Stimulated activated CD8-positive, alpha-beta memory T cell treated with anti-CD3 and anti-CD28 coated beads, Interleukin-2, amount 100 ng/mL, for 48 hours (primary cell): ENCODE measurements around the gene PDK2.

Experiments
- DNase-seq, 2 donors: peaks; one replicate each; pipeline ENCODE4 v3.0.0-alpha.2; 2020; ENCODE audit warnings: low read depth in 2 of 2

The PDK2 gene

DNA sequence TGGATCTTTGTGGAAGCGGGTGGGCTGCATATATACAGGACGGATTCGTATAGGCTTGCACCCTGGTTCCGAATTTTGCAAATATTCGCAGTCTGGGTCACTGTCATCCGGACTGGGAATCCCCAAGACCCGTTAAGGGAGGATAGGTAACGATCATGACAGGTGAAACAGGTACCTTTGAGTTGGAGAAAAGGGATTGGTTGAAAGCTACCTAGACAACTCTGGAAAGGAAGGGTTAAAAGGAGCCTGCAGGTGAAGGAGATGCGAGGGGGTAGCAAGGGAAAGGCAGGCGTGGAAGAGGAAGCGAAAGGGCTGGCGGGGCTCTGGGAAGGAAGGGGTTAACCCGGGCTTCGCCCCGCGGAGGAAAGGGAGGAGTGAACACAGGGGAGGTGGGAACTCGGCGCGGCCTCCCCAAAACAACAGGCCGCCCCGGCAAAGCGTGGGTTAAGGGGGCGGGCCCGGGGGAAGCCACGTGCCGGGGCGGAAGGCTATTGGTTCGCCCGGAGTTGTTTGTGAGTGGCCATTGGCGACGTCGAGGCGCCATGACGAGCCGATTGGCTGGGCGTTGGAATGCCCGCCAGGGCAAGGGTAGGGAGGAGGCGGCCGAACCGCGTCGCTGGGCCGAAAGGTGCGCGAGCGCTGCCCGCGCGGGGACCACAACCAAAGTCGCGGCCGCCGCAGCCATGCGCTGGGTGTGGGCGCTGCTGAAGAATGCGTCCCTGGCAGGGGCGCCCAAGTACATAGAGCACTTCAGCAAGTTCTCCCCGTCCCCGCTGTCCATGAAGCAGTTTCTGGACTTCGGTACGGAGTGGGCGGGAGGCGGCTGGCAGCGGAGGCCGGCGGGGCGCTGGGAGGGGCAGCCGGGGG lies at the start of gene PDK2:
Gene PDK2, plus strand, starts transcription at position 599 of the 867 bp plus-strand sequence. Its CDS starts 85 bp downstream, at position 684.
- peak; percentile 90 to 92 for DNase-seq

DNA sequence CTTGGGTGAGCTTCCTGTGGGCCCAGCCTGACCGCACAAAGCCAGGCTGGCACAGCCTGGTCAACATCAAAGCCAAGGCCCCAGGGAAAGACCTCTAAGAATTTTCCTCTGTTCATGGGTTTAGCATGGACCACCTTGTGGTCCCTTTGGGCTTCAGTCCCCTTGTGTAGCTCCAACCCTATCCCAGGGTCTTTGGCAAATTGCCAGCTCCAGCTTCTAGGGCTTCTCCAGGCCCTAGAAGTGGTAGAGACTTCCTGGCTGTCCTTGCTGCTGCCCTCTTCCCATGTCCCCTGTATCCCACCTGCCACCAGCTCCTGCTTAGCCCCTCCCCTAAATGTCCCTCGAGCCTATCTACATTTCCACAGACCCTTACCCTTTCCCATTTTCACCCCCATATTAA lies 49.0 kb upstream of the PDK2 start:
- DNase-seq, result no peak

DNA sequence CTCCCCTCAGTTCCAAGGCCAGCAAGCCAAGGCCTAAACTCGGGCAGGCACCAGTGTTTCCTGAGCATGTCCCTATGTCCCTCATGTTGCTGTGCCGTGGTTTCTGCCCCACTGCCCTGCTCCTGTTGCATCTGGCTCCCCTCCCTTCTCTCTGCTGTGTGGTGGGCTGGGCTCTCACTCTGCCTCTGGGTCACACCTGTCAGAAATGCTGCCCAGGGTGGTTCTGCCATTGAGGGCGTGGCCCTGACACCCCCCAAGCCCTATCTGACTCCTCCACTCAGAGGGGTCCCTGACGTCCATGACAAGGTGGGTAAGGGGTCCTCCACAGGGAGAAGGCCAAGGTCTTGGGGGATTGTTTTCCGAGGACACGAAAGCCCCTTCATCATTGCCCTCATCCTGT lies 48.5 kb upstream of the PDK2 start:
- DNase-seq, result no peak

DNA sequence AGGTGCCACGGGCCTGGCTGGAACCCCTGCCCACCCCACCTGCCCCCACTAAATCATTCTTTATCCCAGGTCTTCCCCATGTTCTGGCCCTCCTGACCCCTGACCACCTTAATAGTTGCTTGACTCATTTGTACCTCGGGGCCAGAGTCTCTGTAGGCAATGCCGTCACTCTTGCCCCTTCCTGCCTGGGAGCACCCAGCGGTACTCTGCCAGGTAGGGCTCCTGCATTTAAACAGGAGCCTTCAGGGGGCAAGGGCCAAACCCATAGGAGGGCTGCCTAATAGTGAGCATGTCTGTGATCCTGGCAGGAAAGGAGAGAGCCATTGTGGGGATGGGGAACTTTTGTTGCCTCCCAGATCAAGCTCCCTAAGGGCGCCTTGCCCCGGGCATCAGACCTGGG lies 48.1 kb upstream of the PDK2 start:
- no peak for DNase-seq

DNA sequence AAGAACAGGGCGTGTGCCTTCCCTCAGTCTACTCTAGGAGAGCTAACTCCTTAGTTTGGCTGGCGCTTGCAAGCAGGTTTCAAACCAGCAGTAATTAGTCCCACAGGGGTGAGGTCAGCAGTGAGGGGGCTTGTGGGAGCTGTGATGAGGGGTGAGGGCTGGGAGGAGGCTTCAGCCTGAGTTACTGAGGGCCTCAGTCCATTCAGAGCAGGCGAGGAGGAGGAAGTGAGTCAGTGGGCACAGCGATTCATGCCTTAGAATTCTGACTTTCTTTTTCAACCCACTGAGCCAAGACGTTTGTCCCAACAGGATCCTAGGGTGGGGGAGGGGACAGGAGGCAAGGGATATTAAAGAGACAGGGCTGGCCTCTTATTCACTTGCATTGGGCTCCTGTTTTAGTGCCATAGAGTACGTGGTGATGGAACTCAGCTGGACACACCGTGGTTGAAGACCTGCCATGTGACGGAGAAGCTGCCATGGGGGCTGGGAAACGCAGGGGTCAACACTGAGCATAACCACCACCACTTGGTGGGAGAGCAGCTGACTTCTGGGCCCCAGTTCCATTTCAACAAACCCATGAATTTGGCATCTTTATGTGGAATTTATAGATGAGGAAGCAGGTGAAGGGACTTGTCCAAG lies 47.5 kb upstream of the PDK2 start:
- DNase-seq, result peak in 1 of 2 donors; percentile 25

DNA sequence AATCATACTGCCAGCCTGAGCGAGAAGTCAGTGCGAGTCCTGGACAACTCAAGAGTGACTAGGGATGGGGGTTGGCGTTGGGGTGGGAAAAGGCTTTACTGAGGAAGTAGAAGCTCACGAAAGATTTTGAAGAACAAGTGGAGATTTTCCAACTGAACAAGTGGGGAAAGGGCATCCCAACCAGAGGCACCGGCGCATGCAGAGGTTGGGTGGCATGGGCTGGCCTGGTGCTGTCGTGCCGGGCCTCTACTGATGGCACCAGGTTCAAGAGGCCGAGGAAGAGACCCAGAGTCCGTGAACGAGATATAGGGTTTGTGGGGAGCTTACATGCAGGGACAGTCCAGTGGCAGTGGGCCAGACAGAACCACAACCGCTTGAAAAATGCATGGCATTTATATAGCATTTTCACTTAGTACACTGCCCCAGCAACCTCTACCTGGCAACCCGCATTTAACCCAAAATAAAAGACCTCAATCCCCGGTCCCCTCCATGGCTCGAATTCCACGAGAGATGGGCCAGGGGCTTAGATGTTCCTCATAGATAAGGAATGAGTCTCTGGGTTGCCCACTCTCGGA lies 46.9 kb upstream of the PDK2 start:
- no peak for DNase-seq

DNA sequence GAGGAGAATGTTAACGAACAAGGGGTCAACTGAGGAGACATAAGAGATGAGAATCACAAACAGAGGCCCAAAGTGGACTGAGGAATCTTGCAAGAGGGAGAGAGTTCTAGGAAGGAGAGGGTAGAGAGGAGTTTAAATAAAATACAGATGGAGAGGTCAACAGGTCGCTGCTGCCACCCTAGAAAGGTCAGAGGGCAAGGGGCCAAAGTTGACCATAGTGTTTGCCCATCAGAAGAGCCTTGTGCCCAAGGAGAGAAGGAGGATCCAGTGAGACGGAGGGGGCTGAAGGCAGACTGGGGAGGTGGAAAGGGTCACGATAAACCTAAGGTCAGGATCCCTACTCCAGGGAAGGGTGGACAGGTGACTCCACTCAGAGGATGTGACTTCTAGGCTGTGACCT lies 46.2 kb upstream of the PDK2 start:
- DNase-seq, result no peak

DNA sequence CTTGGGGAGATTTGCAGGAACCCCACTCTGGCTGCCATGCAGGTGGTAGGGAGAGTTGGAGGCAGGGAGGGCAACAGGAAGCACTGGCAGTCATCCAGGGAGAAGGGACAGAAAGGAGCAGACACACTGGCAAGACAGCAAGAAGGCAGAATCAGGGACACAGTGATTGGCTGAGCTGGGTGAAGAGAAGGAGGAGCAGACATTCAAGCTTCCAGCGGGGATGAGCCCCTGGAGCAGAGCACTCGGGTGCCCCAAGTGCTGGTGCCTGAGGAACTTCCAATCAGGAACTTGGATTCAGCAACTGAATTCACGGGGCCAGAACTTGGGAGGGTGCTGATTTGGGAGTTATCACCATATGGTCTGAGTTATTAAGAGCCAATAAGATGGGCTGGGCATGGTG lies 45.5 kb upstream of the PDK2 start:
- DNase-seq, result no peak

DNA sequence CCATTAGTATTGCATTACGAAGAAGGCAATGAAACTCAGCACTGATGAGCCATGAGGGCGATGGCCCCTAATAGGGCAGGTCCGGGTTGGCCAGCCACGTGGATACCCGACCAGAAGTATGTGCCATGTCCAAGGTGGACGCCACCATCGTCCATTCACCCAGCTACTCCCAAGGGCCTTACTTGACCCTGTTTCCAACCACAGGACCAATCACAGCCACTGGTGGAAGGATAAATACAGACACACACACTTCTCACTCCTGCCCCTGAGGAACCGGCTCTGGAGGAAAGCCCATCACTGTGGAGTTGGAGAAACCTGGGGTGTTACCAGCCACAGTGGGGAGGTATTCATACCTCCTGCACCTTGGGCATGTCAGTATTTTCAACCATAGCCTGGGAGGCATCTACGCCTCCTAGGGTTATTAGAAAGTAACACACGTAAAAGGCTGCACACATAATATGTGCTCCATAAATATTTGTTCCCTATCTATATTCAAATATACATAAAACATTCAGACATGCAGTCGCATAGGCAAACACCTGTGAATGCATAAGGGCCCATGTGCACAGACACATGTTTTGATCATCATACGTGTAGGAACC lies 44.6 kb upstream of the PDK2 start:
- no peak for DNase-seq

DNA sequence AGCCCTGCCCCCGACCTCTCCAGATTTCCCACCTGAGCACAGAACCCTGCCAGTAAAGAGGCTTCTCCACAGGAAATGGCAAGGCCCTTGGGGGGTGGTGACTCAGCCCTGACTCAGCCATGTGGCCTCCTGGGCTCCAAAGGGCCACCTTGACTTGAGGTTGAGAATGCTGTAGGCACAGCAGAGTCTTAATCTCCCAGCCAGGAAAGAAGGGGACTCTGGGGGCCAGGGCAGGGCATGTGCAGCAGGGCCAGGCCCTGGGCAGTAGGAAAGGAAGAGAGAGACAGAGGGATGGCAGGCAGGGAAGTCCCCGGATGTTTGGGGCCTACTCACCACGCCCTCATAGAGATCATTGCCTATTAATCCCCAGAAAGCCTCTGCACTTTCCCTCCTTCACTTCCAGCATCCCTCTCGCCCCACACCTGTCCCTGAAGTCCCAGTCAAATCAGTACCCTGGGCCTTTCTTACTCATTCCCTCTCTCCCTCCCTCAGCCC lies 44.0 kb upstream of the PDK2 start:
- peak; percentile 61 to 82 for DNase-seq

DNA sequence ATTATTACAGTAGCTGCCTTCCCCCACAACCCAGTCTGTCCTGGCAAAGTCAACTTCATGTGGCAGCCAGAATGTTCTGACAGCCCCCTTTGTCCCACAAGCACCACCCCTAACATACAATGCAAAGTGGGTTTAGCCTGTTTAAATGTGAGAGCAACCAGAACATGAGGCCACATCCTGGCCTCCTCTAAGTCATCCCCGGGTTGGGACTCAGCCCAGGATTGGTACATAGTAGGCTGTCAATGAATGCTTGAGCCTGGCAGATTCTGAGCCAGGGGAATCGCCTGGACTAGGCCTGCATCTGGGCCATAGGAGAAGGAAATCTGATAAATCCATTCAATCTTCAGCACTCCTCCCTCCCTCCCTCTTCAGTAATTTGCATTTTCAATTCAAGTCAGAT lies 43.5 kb upstream of the PDK2 start:
- no peak for DNase-seq

DNA sequence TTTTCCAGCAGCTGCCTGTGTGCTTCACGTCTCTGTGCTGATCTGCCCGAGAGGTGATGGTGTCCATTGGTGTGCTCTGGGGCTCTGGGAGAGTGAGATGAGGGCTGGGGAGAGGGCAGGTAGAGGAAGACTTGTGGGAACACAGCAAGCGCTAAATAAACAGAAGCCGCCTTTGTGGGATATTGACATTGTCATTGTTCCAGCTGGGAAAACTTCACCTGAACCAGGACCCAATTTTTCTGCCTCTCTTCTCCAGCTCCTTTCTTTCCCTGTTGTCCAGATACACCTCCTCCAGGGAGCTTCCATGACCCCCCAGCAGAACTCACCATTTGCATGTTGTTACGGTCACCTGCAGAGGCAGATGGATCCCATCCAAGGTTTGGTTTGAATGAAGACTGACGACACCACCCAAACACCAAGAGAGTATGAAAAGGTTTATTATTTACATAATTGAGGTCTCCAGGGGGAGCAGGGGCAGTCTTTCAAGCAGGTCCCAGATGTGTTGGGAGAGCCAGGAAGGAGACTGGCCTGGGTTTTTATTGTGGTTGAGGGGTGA lies 42.8 kb upstream of the PDK2 start:
- no peak for DNase-seq

DNA sequence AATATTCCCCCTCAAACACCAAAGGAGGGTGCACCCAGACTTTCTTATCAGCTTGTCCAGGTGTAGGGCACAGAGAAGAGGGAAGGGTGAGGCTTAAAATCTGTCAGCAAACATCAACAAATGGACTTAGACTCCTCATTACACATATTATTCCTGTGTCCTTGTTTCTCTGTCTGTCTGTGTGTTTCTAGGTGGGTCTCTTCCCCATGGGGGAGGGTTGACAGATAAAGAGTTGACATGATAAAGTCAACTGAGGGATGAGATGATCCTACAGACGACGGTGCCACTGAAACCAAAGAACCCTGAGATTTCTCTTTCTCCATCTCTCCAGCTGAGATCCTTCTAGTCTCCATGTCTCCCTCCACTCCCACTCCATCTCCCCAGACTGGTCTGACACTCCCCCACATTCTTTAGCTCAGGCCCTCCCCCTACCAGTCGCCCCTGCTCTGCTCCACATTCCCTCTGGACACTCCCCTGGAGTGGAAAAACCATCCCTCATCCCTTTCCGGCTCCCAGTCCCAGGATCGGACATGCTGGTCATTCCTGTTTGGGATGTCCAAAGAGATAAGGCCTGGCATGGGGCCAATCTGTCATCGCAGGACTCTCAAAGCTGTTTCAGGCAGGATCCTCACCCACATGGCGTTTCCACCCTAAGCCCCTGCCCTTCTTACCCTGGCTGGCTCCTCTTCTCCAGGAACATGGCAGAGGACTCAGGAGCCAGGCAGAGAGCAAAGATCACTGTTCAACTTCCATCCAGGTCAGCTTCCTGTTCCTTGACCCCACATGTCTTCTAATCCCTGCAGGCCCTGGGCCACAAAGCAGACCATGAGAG lies 42.1 kb upstream of the PDK2 start:
- no peak for DNase-seq

DNA sequence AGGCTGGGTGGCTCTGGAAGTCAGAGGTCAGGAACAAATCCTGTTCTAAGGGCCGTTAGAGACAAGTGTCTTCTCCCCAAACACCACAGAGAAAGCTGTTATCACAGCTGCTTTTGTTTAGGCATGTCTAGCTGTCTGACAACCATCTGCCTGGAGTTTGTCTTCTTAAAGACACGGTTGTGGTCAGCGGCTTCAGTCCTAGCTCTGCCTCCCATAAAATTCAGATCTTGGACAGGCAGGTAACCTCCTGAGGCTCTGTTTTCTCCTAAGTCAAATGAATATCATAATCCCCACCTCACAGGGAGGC lies 41.5 kb upstream of the PDK2 start:
- no peak for DNase-seq

DNA sequence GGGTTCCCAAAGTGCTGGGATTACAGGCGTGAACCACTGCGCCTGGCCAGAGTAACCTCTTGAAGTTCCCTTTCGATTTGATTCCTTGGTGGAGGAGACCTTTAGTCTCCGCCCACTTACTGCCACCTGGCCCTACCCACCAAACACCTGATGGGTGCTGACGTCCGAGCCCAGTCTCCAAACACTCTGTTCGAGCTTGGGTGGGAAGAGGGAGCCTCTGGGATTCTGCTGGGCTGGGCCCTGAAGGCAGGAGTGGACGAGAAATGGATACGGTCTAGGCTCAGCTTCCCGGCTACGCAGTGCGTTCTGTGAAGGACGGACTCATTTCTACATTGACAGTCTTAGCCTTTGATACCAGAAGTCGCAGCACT lies 40.1 kb upstream of the PDK2 start:
- DNase-seq, result no peak

DNA sequence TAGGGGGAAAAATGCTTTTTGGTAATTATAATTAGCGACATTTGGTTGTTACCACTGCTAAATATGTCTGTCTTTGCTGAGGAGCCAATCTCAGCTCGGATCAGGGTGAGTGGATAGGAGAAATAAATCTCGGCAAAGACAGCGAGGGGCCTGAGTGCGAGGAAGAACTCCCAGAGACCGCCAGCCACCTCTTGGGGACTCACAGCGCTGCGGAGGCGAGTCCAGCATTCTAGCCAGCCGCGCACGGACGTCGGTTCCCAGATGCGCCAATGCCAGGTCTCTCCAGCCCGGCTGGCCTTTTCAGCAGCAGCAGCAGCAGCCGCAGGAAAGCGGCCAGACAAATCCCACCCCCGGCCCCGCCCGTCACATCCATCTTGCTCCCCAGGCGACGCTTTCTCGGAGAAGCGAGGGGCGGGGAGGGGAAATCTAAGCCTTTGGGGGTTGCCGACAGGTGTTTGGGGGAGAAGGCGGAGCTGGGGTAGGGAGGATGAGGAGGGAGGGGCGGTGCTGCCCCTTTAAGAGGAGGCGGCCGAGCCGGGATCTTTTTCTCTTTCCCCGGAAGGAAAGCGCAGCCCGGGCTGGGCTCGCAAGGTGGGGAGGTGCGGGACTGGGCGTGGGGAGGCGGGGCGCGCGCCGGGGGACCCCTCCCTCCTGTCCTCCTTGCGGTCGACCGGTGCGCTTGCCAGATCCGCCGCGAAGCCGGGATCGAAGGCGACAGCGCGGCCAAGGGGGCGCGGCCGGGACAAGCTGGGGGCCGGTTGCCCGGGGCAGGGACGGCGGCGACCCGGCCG lies 39.5 kb upstream of the PDK2 start, which contains the start of gene ITGA3:
Gene ITGA3, plus strand, starts transcription at position 685 of the 791 bp plus-strand sequence. CDS start 330 bp downstream, outside the sequence.
- peak in 1 of 2 donors; percentile 46 for DNase-seq

DNA sequence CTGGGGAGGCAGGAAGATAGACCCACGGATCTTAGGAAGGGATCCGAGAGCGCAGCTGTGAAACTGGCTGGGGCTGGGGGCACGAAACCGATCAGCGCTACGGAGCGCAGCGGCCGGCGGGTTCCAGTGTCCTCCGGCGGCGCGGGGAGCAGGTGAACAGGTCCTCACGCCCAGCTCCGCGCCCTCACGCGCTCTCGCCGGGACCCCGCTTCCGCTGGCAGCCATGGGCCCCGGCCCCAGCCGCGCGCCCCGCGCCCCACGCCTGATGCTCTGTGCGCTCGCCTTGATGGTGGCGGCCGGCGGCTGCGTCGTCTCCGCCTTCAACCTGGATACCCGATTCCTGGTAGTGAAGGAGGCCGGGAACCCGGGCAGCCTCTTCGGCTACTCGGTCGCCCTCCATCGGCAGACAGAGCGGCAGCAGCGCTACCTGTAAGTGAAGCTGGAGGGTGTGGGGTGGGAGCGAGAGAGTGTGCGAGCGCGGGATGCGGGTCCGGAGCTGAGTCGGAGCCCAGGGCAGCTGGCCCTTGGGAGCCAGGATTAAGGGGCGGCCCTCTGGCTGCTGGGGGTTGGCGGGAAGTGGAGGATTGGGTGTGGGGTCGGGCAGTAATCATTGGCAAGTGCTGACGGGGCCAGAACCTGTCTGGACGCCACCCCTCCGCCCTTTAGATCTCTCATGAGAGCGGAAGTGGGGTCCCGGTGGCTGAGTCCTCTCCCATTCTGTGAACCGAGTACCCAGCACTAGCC lies 38.8 kb upstream of the PDK2 start:
- peak; percentile 42 to 60 for DNase-seq

DNA sequence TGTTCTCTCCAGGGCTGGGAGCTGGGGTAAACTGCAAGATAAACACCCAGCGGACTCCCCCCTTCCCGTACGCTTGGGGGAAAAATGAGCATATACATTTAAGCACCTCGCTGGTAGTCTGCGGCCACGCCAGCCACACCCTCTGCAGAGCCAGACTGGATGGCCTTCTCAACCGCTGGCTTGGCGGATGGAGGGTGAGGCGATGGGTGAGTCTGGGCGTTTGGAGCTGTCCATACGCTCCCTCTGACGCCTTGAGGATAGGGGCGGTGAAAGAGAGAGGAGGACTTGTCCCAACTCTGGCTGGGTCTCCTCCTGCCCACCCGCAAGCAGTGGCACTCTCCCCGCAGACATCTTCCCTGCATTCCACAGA lies 38.2 kb upstream of the PDK2 start:
- DNase-seq, result no peak

DNA sequence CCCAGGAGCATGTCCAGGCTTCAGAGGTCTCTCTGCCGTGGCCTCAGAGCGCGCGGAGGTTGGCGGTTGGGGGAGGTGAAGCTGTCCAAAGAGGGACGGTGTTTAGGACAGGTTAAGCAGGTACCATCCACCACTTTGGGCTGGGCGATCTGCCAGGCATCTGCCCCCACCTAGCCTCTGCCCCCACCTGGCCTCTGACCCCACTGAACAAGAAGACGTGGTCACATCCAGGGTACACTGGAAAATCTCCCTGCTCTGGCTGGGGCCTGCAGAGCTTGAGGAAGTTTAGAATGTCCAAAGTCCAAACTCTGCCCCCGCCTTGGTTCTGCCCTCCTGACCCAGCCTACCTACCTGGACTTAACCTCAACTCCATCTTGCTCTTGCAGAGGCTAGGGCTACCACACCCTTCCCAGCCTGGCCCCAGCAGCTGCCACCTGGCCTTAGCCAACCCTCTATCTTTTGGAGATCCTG lies 37.6 kb upstream of the PDK2 start:
- DNase-seq, result no peak
